Adipose tissue (tissue), 3 donors: ENCODE data around the gene TRIP4. TPM values are rescaled to one million over a fixed set of nuclear protein-coding genes. Genes with fewer than 3 reads are reported as not detected.
A peak's percentile ranks its signal among the peaks of the same experiment; 100 is the strongest.

Source experiments
- H3K27ac ChIP-seq: one replicate; pipeline ENCODE4 v1.5.1; 2013; ENCODE audit warnings: low read depth, low read length
- WGBS, 3 donors: extraction: QIAGEN DNeasy Blood & Tissue Kit; methylation state at CpG; one replicate each; pipeline ENCODE4 v1.1.7; 2013; 5-methylcytosine and 5-hydroxymethylcytosine counted together
- polyA plus RNA-seq, 3 donors: library from polyadenylated mRNA; stranded (reverse); fragments of 200-250 nt; gene quantifications; one replicate each; pipeline ENCODE4 v1.2.3, GENCODE V29; 2013
- donor health status: healthy with polysubstance abuse.
- donor health status: Bipolar disorder and iron deficiency.
- donor health status: healthy.

TRIP4 gene
- polyA plus RNA-seq, 3 donors, result 15.1 to 33.0 (median 15.5) TPM

DNA sequence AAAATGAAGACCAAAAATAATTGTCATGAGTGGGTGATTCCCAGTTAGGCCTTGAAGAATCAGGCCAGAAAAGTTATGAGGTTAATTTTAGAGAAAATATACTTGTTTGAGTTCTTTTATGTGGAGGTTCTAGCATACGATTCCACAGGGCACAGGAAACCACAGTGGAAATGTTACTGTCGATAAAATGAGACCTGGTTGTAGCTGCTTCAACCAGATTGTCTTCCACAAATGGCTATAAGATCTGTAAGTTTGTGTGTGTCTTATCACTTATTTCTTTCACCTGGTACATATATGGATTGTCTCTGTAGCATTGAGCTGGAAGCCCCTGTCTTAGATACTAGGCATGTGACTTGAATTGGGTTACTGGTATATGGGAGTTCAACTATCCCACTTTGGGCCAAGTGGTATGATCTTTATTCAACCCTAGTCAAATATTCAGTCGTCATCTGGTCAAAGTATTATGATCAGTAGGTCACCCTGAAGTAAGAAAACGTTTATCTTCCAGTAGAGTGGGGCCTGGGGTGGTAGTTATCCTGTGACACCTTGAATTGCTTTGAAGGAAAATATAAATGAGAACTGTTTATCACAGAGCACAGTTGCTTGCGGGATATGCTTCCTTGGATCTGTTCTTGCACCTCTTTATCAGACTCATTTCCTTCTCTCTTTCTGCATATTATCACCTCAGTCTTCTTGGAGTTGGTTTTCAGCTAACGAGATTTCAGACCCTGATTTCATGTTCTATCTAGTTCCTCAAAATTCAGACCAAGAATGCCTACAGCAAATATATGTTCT is 51.2 kb downstream of the TRIP4 start:
- WGBS, 3 donors, result 54 to 74% (median 56%) methylated on average over 6 of the region's 6 CpGs
- no peak overlapping the region for H3K27ac ChIP-seq

DNA sequence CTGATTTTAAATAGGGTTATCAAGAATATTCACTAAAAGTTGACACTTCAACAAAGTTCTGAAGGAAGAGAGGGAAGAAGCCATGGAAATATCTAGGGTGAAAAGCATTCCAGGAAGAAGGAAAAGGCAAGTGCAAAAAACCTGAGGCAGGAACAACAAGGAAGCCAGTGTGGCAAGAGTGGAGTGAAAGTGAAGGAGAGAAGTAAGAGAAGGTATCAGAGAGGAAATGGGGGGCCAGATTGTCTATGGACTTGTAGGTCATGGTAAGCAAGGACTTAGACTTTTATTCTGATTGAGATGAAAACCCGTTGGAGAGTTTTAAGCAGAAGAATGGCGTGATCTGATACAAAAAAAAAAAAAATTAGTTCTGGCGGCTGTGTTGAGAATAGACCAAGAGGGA is 54.2 kb downstream of the TRIP4 start:
- no peak overlapping the region for H3K27ac ChIP-seq
- 88 to 93% (median 90%) methylated on average over 3 of the region's 3 CpGs for WGBS, 3 donors

DNA sequence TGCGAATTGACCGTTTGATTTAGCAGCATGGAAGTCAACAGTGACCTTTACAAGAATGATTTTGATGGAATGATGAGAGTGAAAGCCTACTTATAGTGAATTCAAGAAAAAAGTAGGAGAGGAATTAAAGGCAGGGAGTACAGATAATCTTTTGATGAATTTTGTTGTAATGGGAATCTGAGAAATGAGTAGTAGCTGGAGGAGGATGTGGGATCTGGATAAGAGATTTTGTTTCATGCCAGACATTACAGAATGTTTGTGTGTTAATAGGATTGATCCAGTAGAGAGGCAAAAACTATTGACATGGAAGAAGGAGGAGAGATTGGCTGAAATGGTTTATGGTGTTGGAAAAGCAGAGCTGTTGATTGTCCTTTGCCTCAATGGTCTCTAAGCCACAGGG is 55.4 kb downstream of the TRIP4 start:
- WGBS, 3 donors, result 72 to 94% (median 80%) methylated on average over 2 of the region's 2 CpGs
- H3K27ac ChIP-seq, result no peak overlapping the region

DNA sequence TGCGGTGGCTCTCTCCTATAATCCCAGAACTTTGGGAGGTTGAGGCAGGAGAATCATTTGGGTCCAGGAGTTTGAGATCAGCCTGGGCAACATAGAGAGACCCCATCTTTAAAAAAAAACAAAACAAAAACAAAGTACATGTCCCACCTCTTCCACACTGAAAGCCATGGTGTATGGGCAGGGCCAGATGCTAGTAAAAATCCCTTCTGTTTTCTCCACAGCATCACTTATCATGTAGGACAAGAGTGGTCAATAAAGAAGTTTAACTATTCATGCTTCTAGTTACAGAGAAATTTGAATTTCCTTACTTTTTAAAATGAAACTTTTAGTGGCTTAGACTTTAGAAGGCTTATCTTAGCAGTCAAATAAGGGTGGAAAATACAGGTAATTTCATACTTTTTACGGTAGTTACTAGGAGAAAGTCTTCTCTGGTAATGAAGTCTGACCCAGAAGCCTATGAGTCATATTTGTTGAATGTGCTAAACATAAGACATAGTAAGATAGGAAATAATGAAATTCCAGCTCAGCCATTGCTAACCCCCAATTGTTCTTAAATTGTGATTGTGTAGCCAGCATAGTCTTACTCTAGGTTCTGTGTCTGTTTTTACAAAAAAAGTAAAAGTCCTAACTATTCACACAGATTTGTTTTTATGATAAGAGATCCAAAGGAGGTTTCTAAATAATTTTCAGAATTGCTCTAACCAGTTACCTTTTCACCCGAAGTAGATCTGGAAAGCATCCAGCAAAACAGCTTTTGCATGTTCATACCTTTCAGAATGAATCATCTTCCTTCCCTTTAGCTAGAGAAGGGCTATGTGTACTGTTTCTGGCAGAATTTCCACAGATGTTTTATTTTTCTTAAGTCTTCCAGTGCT is 56.3 kb downstream of the TRIP4 start:
- 53 to 66% (median 54%) methylated on average over 3 of the region's 3 CpGs for WGBS, 3 donors
- H3K27ac ChIP-seq, result no peak overlapping the region

DNA sequence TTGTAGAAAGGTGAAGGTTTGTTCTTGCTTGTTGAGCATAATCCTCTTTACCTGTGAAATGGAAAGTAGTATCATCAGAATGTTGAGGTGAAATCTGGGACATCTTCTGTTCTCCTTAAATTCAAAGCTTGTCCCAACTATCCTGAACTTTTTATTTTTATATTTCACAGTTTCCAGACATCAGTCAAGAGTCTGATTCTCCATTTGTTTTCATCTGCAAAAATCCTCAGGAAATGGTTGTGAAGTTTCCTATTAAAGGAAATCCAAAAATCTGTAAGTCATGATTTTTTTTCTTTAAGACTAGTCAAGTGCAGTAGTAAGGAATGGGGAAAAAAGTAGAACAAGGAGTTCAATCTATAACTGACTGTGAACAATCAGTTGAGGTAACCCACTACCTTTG is 57.2 kb downstream of the TRIP4 start:
- H3K27ac ChIP-seq, result no peak overlapping the region

DNA sequence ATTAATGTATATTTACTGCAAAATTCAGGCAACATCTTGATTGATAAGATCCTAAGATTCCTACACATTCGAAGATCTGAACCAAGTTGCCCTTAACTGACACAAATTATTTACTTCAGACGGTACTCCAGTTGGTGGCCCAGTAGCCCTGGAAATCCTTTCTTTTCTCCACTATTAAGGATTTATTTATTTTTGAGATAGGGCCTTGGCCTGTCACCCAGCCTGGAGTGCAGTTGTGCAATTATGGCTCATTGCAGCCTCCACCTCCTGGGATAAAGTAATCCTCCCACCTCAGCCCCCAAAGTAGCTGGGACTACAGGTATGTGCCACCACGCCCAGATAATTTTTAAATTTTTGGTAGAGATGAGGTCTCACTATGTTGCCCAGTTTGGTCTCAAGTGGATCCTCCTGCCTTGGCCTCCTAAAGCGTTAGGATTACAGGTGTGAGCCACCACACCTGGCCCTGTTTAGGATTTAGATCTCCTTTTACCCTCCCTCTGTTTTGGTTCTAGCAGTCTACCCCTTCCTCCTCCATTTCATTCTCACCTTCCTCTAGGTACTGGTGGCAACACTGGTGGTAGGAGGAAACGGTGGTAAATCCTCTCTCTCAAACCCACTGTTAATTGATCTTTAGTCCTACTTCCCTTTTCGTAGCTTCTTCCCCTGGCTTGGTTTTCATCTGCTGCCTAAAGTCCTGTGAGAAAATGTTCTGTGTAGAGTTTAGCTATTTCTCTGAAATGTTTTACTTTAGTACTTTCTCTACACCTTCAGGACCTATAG is 60.1 kb downstream of the TRIP4 start:
- H3K27ac ChIP-seq, result no peak overlapping the region
- WGBS, 3 donors, result 81 to 95% (median 91%) methylated on average over 6 of the region's 6 CpGs

DNA sequence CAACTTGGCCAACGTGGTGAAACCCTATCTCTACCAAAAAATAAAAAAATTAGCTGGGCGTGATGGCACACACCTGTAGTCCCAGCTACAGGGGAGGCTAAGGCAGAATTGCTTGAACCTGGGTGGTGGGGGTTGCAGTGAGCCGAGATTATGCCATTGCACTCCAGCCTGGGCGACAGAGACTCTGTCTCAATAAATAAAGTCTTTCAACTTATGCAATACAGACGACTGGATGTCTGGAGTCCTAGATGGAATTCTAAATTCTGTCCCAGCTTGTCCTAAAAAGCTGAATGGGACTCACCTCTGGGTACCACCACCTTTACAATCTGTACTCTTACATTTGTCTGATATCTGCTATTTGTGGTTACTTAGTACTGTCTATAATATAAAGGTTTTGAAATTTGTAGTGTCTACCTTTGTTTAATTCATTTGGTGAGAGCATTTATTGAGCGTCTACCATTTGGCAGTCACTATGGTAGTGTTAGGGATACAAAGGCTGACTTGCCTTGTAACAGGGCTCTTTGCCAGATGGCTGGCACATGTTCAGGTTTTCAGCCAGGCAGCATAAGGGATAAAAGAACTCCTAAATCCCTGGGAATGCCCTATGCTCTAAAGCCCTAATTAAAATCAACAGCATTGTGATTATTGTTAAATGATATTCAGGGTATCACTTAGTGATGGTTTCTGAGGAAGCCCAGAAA is 65.5 kb downstream of the TRIP4 start:
- H3K27ac ChIP-seq, result no peak overlapping the region
- 61 to 70% (median 66%) methylated on average over 6 of the region's 6 CpGs for WGBS, 3 donors

DNA sequence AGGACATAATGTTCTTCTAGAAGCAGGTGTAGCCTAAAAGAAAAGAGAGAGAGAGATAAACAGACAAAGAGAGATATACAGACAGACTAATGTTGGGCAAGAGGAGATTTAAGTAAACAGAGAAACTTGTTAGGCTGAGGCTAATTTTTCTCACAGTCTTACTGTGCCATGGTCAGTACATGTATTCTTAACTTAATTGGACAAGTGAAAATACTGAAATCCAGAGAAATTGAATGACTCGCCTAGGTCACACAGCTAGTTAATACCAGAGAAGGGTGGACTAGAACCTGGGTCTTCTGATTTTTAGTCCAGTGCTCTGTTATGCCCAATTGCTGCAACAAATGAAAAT is 66.0 kb downstream of the TRIP4 start:
- WGBS, 3 donors, result 82 to 100% (median 97%) methylated on average over 1 of the region's 1 CpG
- H3K27ac ChIP-seq, result no peak overlapping the region

DNA sequence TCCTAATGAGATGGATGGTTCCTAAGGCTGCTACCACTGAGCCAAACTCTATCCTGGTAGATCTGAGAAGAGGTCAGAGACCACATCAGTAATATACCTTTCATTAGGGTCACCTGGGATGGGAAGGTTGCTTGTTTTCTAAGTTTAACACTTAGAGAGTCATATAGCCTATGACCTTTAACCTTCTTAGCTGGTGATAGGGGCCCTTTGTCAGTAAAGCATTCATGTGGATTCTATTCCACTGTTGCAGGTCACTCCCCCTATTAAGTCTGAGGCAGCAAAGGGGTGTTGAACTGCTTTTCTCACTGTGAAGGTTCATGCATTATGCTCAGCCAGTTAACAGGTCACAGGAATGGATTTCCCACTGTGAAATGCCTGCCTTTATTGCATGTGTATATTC is 66.6 kb downstream of the TRIP4 start:
- no peak overlapping the region for H3K27ac ChIP-seq

DNA sequence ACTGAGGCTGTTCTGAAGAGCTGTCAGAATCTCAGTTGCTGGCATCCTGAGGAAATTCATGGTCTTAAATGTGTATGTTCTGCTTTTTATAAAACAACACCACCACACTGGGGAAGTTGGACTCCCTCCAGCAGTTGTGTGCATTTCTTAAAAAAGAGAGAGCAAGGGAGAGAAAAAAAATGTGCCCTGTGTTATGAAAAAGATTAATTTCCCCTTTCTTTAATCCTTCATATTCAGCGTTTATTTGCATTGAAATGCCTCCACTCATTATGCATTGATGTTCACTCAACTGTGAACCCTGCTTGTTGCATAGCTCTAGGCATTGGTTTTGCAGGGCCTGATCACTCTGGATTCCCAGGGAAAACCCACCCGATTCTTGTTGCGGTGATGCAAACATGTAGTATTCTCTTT is 68.3 kb downstream of the TRIP4 start:
- no peak overlapping the region for H3K27ac ChIP-seq
- WGBS, 3 donors, result 33 to 67% (median 59%) methylated on average over 3 of the region's 3 CpGs

DNA sequence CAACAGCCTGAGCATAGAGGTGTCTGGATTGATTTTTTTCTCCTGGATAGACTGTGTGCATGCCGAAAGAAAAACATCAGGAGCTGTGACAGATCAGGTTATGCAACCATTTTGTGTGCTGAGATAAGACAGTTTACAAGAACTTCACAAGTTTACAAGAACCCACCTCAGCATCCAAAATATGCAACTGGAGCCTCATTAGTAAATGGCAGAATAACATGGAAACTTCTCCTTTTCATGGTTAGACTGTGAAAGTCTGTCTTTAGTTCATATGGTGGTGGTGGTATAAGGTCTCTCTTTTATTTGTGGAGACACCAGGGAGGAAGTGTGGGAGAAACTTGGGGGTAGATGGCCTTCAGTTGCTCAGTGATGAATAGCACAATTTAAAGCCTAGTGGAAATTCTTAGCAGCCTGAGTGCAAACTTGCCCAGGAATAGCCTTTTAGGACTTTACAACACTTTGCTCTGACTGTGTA is 69.0 kb downstream of the TRIP4 start:
- no peak overlapping the region for H3K27ac ChIP-seq

DNA sequence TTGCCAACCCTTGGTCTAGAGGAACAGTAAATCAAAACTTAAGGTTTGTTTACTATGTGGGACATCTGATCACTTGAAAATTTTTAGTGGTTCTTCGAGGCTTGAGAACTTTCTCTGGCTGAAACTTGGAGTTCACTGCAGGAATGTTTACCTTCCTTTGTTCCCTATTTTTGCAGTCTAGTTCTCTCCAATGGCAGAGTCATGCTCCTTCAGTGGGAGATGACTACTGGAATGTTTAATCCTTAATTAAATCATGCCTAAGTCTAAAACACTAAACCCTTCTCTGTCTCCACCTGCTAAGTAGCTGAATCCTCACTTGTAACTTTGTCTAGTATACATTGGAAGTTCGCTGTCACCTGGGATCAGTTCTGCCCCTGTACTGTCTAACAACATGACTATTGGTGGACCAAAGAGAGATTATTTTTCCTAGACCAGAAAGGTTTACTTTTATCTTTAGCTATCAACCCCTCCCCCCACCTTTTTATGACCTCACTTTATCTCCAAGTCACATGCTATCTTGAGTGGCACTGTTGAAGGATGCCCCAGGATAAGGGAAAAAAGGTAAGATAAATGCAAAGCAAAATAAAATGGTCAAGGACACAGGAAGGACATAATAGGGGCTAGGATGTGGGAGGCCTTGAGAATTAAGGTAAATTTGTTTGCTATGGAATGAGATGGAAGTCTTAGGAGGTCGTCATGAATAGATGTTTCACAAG is 71.6 kb downstream of the TRIP4 start:
- H3K27ac ChIP-seq, result no peak overlapping the region
- 61 to 70% (median 63%) methylated on average over 3 of the region's 3 CpGs for WGBS, 3 donors

More for the DNA sequence above, 69.0 kb downstream of the TRIP4 start:
- 19 to 48% (median 44%) methylated on average over 1 of the region's 1 CpG for WGBS, 3 donors

DNA sequence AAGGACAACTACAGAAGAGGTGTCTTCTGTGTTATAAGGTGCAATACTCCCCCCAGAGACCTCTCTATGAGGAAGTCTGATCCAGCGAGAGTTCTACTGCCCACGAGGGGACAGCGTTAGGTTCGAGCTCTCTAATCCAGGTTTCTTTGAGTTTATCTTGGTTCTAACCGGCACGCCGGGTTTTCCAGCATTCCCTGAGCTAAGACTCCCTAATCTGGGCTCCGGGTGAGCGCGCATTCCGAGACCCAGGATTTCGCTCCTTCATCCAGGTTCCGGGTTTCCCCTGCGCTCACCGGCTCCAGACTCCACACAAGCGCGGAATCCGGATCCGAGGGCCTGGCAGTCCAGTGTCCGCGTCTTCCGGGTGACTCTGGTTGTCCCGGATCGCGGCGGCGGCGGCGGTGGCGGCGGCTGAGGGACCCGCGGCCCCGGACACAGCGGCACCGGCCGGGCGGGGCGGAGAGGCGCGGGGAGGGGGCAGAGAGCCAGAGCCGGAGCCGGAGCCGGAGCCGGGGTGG is 72.6 kb downstream of the TRIP4 start, which contains the start of gene ZNF609:
ZNF609 (plus strand) TSS at position 373 of the 518 bp plus-strand sequence. CDS start 38,842 bp downstream, outside the sequence.
- WGBS, 3 donors, result 1% methylated on average over 44 to 45 of the region's 45 CpGs
- H3K27ac ChIP-seq, result peak within 1 kb of the TSS; percentile 51

DNA sequence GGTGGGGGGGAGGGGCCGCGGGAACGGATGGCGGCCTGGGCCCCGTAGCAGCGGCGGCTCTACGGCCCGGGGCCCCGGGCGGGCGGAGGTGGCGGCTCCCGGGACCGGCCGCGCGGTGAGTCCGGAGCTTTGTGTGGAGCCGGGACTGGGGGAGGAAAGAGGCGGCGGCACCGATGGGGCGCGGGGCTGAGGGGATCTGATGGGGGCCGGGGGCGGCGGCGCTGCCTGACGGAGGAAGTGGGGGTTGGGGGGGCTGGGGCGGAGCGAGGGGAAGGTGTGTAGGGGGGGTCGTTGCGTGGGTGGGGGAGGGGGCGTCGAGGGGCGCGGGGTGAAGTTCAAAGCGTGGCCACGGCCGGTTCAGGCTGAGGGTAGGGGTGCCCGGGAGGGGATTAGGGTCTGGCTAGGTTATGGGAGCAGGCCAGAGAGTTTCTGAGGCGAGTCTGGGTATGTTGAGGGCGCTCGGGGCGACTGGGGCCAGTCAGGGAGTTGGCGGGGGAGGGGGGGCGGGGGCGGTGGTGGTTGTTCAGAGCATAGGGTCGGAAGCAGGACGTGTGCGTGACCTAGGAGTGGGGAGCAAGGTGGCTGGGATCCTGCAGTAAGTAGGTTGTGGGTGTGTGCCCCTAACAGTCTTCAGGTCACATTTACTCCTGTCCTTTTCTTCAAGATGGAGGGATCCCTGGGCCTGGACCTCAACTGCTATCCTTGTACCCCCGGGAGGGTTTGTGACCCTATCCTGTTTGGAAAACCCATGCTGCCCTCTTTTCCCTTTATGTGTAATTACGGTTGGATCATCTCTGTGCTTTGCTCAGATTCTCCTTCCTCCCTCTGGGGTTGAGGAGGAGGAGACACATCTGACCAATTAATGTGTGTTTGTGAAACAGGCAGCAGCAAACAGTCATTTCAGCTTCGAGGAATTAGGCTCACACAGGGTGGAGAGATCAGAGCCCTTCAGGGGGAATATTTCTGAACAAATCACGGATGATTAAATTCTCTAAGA is 73.4 kb downstream of the TRIP4 start:
- 1% methylated on average over 46 to 55 of the region's 56 CpGs for WGBS, 3 donors
- H3K27ac ChIP-seq, result peak overlapping the region; percentile 51

DNA sequence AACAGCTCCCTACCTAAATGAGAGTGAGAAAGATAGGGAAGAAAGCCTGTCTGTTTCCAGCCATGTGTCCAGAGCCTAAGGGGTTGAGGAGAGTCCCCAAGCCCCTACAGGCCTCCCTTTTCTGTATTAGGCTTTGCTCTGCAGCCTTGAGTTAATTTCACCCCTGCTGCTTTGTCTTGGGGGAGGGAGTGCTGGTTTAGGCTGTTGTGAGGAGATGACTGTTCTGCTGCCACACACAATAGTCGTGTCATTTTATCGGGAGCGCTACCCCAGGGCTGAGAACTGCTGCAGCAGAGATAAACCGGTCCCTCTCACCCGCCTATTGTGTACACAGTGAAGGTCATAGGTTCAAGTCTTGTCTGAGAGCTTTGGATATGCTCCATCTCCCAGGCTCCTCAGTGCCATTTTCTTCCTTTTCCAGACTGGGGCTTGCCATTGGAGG is 74.1 kb downstream of the TRIP4 start:
- 4 to 26% (median 21%) methylated on average over 5 of the region's 5 CpGs for WGBS, 3 donors
- H3K27ac ChIP-seq, result no peak overlapping the region

DNA sequence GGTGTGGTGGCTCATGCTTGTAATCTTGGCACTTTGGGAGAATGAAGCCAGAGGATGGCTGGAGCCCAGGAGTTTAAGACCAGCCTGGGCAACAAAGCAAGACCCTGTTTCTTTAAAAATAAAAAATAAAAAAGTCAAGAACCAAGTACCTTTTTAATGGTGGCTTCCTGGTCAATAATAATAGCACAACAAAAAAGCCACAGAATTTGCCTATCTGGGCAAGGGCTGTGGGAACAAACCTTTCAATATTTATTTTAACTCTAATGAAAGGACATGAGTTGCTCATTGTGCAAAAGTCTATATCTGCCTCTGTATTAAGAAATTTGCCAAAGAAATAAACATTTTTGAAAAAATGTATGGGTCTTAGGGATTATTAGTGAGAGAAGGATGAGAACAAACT is 74.9 kb downstream of the TRIP4 start:
- no peak overlapping the region for H3K27ac ChIP-seq
